NCI-H1092 treated with DMSO at 0.1 percent for 48 hours (cell line): Measurements from ENCODE around the gene SFRP2.

Source experiments
- DNase-seq: peaks from one replicate; lab custom pipeline; 2025; lab: John Stamatoyannopoulos, UW

SFRP2 gene

GRCh38 chr4:153771046-153771445, 17.8 kb downstream of the SFRP2 start:
- no peak for DNase-seq

DNA sequence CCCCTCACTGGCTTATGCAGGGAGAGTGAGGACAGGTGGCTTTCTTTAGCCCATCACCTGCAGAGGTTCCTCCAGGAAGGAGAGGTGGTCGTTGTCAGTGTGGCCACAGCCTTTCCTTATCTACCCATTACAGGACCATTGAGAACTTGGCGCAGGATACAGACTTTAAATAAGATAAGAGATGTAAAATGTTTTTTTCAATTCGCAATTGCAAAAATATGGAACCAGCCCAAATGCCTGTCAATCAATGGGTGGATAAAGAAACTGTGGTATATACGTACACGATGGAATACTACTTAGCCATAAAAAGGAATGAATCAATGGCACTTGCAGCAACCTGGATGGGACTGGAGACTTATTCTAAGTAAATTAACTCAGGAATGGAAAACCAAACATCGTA, 22.1 kb downstream of the SFRP2 start:
- no peak for DNase-seq

GRCh38 chr4:153765894-153766293, 23.0 kb downstream of the SFRP2 start:
- no peak for DNase-seq

DNA sequence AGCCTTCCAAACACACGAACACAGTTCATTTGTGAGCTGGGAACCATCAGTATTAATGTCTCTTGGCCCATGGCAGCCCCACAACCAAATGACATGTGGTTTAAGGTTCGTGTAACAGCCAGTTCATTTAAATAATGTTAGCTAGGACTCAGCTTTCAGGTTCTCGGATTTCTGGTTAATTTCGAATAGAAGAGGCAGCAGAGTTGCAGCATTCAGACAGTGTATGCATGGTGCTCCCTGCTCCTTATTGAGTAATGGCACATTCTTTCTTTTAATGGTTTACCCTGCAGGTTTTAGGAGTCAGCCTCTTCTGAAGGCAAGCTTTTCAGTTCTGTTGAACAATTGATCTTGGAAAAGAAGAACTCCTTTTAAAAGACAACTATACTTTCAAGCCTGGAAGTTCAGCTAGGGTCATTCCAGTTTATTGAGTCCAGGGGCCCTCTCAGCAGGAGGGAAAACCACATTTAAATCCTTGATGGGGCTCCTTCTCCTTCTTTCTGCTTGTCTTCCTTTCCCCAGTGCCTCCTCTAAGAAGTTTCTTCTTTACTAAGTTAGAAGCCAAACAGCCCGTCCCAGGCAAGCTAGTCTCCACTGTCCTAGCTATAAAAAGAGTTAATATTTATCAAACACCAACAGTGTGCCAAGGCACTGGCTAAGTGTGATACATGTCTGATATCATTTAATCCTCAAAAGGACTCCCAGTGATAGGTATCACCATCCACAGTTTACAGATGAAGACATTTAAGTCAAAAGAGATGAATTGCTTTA, 24.1 kb downstream of the SFRP2 start:
- DNase-seq, result no peak

GRCh38 chr4:153763404-153763803, 25.5 kb downstream of the SFRP2 start:
- no peak for DNase-seq

DNA sequence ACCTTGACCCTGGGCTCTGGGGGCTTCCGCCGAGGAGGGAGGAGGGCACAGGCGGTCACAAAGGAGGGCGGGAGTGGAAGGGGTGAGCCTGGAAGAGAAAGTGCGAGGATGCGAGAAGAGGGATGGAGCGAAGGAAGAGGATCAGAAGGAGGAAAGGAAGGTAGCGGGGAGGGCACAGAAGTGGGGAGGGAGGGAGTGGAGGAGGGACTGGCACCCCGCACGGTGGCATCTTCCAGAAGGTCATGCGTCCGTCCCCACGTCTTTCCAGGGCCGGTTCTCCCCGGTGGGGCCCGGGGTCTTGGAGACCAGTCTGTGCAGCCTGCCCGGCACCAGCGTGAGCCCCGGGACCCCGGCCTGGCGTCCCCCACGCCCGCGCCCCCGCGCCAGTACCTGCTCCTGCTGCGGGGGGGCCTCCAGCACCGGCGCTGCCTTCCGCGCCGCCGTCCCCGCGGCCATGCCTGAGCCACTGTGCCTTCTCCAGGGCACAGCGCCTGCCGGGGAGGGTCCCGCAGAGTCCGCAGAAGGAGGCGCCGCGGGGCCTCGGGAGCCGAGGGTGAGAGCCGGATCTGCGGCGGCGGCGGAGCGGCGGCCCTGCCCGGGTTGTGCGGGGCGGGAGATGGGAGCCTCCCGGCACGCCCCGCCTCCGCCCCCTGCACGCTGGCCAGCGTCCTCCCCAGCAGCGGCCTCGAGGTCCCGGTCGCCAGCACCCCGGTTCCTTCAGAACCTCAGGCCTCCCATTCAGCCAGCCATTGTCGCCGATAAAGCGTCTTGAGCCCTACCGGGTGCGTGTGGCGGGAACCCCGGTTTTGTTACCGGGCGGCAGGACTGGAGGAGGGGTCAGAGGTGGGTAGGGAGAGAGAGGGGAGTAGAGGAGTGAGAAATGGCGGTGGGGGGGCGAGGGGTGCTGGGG, 29.2 kb downstream of the SFRP2 start, which contains the start of gene RNF175:
TSS of gene RNF175 (minus strand) at position 618 of the 910 bp plus-strand sequence. CDS start at position 456, 162 bp downstream.
- DNase-seq, result no peak

DNA sequence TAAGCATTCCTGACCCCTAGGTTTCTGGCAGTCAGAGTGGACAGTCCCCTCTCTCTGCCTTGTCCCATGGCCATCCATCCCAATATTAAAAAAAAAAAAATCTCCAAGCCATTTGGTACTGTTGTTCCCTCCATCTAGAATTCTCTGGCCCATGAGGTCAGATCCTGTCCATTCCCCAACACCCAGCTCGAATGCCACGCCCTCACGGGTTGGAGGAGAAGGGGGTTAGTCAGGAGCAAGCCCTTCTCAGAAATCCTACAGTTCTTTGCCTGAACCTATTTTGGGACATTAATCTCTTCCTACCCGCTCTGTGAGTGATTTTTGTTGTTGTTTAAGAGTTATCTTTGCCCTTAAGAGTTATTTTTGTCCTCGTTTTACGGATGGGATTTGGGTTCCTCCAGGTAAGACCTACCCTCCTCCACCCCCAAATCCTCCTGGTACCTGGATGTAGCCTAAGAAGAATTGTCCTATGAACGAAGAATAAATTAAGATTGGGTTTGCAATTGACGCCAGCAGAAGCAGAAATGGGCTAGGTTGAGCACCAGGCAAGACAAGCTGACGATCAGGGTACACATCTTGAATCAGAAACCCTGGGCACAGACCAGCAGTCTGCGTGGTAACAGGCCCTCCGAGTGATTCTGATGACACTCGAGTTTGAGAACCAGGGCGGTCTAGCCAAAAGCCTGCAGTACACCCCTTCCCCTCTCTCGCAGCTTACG, 30.0 kb downstream of the SFRP2 start:
- DNase-seq, result no peak

GRCh38 chr4:153758136-153758535, 30.7 kb downstream of the SFRP2 start:
- DNase-seq, result no peak

- no peak for DNase-seq
These were observed 31.5 kb downstream of the SFRP2 start for GRCh38 chr4:153757407-153757806.

DNA sequence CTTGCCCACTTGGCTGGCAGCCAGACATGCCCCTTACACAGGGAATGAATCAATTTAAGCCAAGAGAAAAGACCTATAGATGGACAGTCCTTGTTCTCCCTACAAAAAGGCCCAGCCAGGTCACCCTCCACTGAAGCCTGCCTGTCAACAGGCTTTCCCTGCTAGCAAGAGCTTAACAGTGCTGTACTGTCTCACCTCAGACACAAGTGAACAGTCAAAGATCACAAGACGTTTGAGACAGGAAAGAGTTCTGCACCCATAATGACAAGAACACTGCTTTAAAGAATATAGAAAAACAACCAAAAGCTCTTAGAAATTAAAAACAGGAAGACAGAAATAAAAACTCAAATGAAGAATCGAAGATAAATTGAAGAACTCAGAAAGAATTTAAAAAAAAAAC, 33.7 kb downstream of the SFRP2 start:
- no peak for DNase-seq

DNA sequence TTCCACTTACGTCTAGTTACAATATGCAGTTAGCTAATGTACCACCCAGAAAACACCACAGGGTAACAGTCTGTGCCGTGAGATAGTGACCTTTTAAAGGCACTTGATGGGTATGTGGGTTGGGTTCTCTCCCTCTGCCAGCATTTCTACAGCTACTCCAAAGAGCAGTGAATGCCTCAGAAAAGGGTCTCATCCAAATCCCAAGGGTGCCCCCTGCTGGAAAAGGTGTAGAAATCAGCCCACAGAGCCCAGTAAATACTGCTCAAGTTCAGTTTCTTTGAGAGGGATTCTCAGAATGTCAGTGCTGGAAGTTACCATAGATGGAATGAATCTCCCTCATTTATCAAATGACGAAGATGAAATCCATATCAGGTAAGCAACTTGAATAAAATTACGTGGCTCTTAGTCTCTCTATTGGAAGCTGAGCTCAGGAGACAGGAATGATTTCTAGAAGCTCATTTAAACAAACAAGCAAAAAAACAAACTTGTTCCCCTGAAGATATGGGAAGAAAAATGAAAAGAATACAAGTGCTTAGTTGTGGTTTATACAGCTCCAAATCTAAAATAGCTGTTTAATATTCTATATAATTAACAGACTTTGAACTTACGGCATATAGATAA, 38.6 kb downstream of the SFRP2 start:
- peak; percentile 50 for DNase-seq

- DNase-seq, result no peak
These were observed 40.5 kb downstream of the SFRP2 start for GRCh38 chr4:153748378-153748777.

GRCh38 chr4:153747406-153747955, 41.4 kb downstream of the SFRP2 start:
- no peak for DNase-seq

- DNase-seq, result no peak
These were observed 43.2 kb downstream of the SFRP2 start for GRCh38 chr4:153745651-153746050.

- no peak for DNase-seq
These were observed 47.3 kb downstream of the SFRP2 start for GRCh38 chr4:153741541-153741940.

GRCh38 chr4:153735906-153736461, 52.9 kb downstream of the SFRP2 start:
- DNase-seq, result no peak

DNA sequence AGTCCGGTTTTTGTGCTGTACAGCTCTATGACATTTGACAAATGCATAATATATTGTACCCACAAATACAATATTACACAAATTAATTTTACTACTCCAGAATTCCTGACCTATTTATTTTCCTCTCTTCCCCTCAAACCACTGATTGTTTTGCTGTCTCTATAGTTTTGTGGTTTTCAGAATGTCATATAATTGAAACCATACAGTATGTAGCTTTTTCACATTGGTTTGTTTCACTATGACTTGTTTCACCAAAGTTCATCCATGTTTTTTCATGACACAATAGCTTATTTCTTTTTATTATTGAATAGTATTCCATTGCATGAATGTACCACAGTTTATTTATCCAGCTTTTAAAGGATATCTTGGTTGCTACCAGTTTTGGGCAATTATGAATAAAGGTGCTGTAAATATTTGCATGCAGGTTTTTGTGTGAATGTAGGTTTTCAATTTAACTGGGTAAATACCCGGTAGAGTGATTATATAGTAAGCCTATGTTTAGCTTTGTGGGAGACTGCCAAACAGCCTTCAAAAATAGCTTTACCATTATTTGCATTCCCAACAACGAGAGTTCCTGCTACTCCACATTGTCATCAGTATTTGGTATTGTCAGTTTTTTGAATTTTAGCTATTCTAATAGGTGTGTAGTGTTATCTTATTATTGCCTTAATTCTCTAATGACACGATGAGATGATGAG, 55.0 kb downstream of the SFRP2 start:
- DNase-seq, result no peak

- DNase-seq, result no peak
These were observed 57.6 kb downstream of the SFRP2 start for GRCh38 chr4:153731239-153731638.
